Astrocyte (in vitro differentiated cells and primary cell): ENCODE results near the gene GPLD1. TPM values are rescaled to one million over a fixed set of nuclear protein-coding genes. Genes with fewer than 3 reads are reported as not detected.

ENCODE experiments used
- DNase-seq: peaks from one replicate; pipeline ENCODE4 v3.0.0-alpha.2; 2010; ENCODE audit warnings: low read depth
- FAIRE-seq: peaks from 2 replicates; lab custom pipeline; 2011; peaks lifted over from hg19 to GRCh38; lab: Jason Lieb, UNC
- H2AFZ ChIP-seq: 2 replicates; pipeline ENCODE4 v1.6.0; 2012; ENCODE audit warnings: low read depth, low read length, inconsistent platforms
- H3K27ac ChIP-seq: 2 replicates; pipeline ENCODE4 v1.5.1; 2011; ENCODE audit warnings: low read depth, low read length, inconsistent platforms
- H3K27me3 ChIP-seq: 2 replicates; pipeline ENCODE4 v1.6.0; 2011; ENCODE audit warnings: low read length, inconsistent platforms; ENCODE audit not compliant: insufficient read depth
- H3K36me3 ChIP-seq: 2 replicates; pipeline ENCODE4 v1.5.1; 2011; ENCODE audit warnings: low read length, inconsistent platforms; ENCODE audit not compliant: insufficient read depth
- H3K4me1 ChIP-seq: 2 replicates; pipeline ENCODE4 v1.5.1; 2011; ENCODE audit warnings: low read length, inconsistent platforms; ENCODE audit not compliant: insufficient read depth
- H3K4me2 ChIP-seq: 2 replicates; pipeline ENCODE4 v1.6.0; 2012; ENCODE audit warnings: low read length, inconsistent platforms
- H3K4me3 ChIP-seq: 2 replicates; pipeline ENCODE4 v1.5.1; 2011; ENCODE audit warnings: low read depth, mild to moderate bottlenecking, low read length, inconsistent platforms; ENCODE audit not compliant: insufficient read depth
- H3K79me2 ChIP-seq: 2 replicates; pipeline ENCODE4 v1.6.0; 2012; ENCODE audit warnings: mild to moderate bottlenecking, low read length, inconsistent platforms; ENCODE audit not compliant: insufficient read depth
- H3K9ac ChIP-seq: 2 replicates; pipeline ENCODE4 v1.6.0; 2012; ENCODE audit warnings: mild to moderate bottlenecking, low read length, inconsistent platforms
- H3K9me3 ChIP-seq: 2 replicates; pipeline ENCODE4 v1.5.1; 2012; ENCODE audit warnings: low read depth, mild to moderate bottlenecking, low read length, inconsistent platforms; ENCODE audit not compliant: insufficient read depth
- H4K20me1 ChIP-seq: 2 replicates; pipeline ENCODE4 v1.6.0; 2012; ENCODE audit warnings: low read length, inconsistent platforms; ENCODE audit not compliant: insufficient read depth
- H3K27ac Mint-ChIP-seq: one replicate; pipeline ENCODE4 v1.8.0; 2021; ENCODE audit warnings: mild to moderate bottlenecking, mixed read lengths; ENCODE audit not compliant: unreplicated experiment
- H3K27me3 Mint-ChIP-seq: one replicate; pipeline ENCODE4 v1.8.0; 2021; ENCODE audit warnings: low read depth, mixed read lengths; ENCODE audit not compliant: unreplicated experiment
- H3K36me3 Mint-ChIP-seq: one replicate; pipeline ENCODE4 v1.8.0; 2021; ENCODE audit warnings: low read depth, mixed read lengths; ENCODE audit not compliant: unreplicated experiment
- H3K4me1 Mint-ChIP-seq: one replicate; pipeline ENCODE4 v1.8.0; 2021; ENCODE audit warnings: low read depth, mixed read lengths; ENCODE audit not compliant: unreplicated experiment
- H3K4me3 Mint-ChIP-seq: one replicate; pipeline ENCODE4 v1.8.0; 2021; ENCODE audit warnings: mild to moderate bottlenecking, moderate library complexity, mixed read lengths; ENCODE audit not compliant: unreplicated experiment
- H3K9me3 Mint-ChIP-seq: one replicate; pipeline ENCODE4 v1.8.0; 2021; ENCODE audit warnings: mild to moderate bottlenecking, mixed read lengths; ENCODE audit not compliant: unreplicated experiment
- CTCF ChIP-seq: IDR thresholded peaks from 2 replicates; pipeline ENCODE4 v1.5.1; 2011; ENCODE audit warnings: low read depth, mild to moderate bottlenecking, inconsistent platforms, low read length, moderate library complexity; ENCODE audit not compliant: insufficient read depth
- EZH2 ChIP-seq: IDR thresholded peaks from 2 replicates; pipeline ENCODE4 v1.6.1; 2012; ENCODE audit warnings: mild to moderate bottlenecking, low read length, inconsistent platforms; ENCODE audit not compliant: insufficient read depth
- total RNA-seq: library from RNA; stranded (reverse); gene quantifications from 2 replicates; pipeline ENCODE4 v1.2.1, GENCODE V29; 2021

GPLD1 gene
- total RNA-seq, 1 donor from 2014 or later: 0.75 TPM

GRCh38 chr6:24382220-24382540 lies 107.2 kb downstream of the GPLD1 start:
- TF ChIP-seq EZH2 (no peak), CTCF (no peak)
- no peaks in the 10 kb centered on the region for H3K9me3 ChIP-seq
- no peaks in the 10 kb centered on the region for H4K20me1 ChIP-seq
- peak overlapping the region; percentile 68 for H3K27ac Mint-ChIP-seq
- H3K36me3 Mint-ChIP-seq: no peaks in the 10 kb centered on the region
- H3K9ac ChIP-seq: no peak overlapping the region
- no peaks in the 10 kb centered on the region for H3K36me3 ChIP-seq
- DNase-seq: no peak
- H3K4me1 Mint-ChIP-seq: peaks cover 5% of the 10 kb centered on the region
- H3K27ac ChIP-seq: no peak overlapping the region
- no peaks in the 10 kb centered on the region for H3K79me2 ChIP-seq
- H2AFZ ChIP-seq: no peak overlapping the region
- no peaks in the 10 kb centered on the region for H3K4me1 ChIP-seq
- no peaks in the 10 kb centered on the region for H3K27me3 ChIP-seq
- H3K4me3 ChIP-seq: no peak overlapping the region
- FAIRE-seq: no peak
- H3K9me3 Mint-ChIP-seq: peaks cover 2% of the 10 kb centered on the region
- H3K4me2 ChIP-seq: no peak overlapping the region
- H3K27me3 Mint-ChIP-seq: no peaks in the 10 kb centered on the region
- H3K4me3 Mint-ChIP-seq: no peak overlapping the region

GRCh38 chr6:24381476-24382219 lies 107.7 kb downstream of the GPLD1 start:
- Histone ChIP-seq H3K9me3 (no peaks in the 10 kb centered on the region), H3K36me3 (no peaks in the 10 kb centered on the region), H3K27me3 (no peaks in the 10 kb centered on the region), H3K4me1 (no peaks in the 10 kb centered on the region), H4K20me1 (no peaks in the 10 kb centered on the region), H3K4me3 (no peak overlapping the region), H3K9ac (no peak overlapping the region), H3K27ac (no peak overlapping the region), H2AFZ (no peak overlapping the region), H3K79me2 (no peaks in the 10 kb centered on the region), H3K4me2 (no peak overlapping the region)
- peaks cover 5% of the 10 kb centered on the region for H3K4me1 Mint-ChIP-seq
- no peak overlapping the region for H3K27ac Mint-ChIP-seq
- no peaks in the 10 kb centered on the region for H3K36me3 Mint-ChIP-seq
- H3K9me3 Mint-ChIP-seq: peaks cover 2% of the 10 kb centered on the region
- TF ChIP-seq CTCF: no peak
- TF ChIP-seq EZH2: no peak
- no peaks in the 10 kb centered on the region for H3K27me3 Mint-ChIP-seq
- H3K4me3 Mint-ChIP-seq: no peak overlapping the region
- FAIRE-seq (no peak), DNase-seq (no peak)

- Mint-ChIP-seq H3K36me3 (no peaks in the 10 kb centered on the region), H3K9me3 (no peaks in the 10 kb centered on the region), H3K4me3 (no peak overlapping the region), H3K27me3 (no peaks in the 10 kb centered on the region), H3K4me1 (peaks cover 3% of the 10 kb centered on the region), H3K27ac (no peak overlapping the region)
- no peaks in the 10 kb centered on the region for H3K27me3 ChIP-seq
- no peak overlapping the region for H3K4me3 ChIP-seq
- no peaks in the 10 kb centered on the region for H4K20me1 ChIP-seq
- DNase-seq (no peak), FAIRE-seq (no peak)
- no peak overlapping the region for H3K9ac ChIP-seq
- no peak overlapping the region for H2AFZ ChIP-seq
- H3K36me3 ChIP-seq: no peaks in the 10 kb centered on the region
- no peak overlapping the region for H3K4me2 ChIP-seq
- H3K79me2 ChIP-seq: no peaks in the 10 kb centered on the region
- no peaks in the 10 kb centered on the region for H3K9me3 ChIP-seq
- TF ChIP-seq CTCF: no peak
- TF ChIP-seq EZH2: no peak
- no peaks in the 10 kb centered on the region for H3K4me1 ChIP-seq
- no peak overlapping the region for H3K27ac ChIP-seq
Measured at GRCh38 chr6:24378473-24379097, 110.8 kb downstream of the GPLD1 start.
